Kidney tubule cell (primary cell): ENCODE results near the gene RNF125.

Source experiments
- DNase-seq: peaks from one replicate; pipeline ENCODE4 v3.0.0-alpha.2; 2018; ENCODE audit warnings: low spot score

Gene RNF125

GRCh38 chr18:32091325-32091723, 72.7 kb downstream of the RNF125 start:
- no peak for DNase-seq

- peak; percentile 88 for DNase-seq
Observed at GRCh38 chr18:32091724-32092421, 73.2 kb downstream of the RNF125 start, which contains the start of gene RNF138. Gene RNF138, plus strand, starts transcription at chr18:32091874. Its CDS starts 903 bp downstream, at chr18:32092777.

- DNase-seq = peak; percentile 97
Observed at GRCh38 chr18:32092422-32093101, 73.9 kb downstream of the RNF125 start.

GRCh38 chr18:32093102-32093511, 74.5 kb downstream of the RNF125 start:
- peak; percentile 48 for DNase-seq

- DNase-seq = no peak
Observed at GRCh38 chr18:32093523-32093922, 74.9 kb downstream of the RNF125 start.

GRCh38 chr18:32095192-32095899, 76.7 kb downstream of the RNF125 start:
- peak; percentile 17 for DNase-seq

GRCh38 chr18:32095900-32096229, 77.2 kb downstream of the RNF125 start:
- DNase-seq = no peak

- no peak for DNase-seq
Observed at GRCh38 chr18:32096946-32097345, 78.3 kb downstream of the RNF125 start.

- DNase-seq = no peak
Observed at GRCh38 chr18:32104516-32104915, 85.9 kb downstream of the RNF125 start.

- no peak for DNase-seq
Observed at GRCh38 chr18:32110005-32110404, 91.4 kb downstream of the RNF125 start.

- no peak for DNase-seq
Observed at GRCh38 chr18:32111706-32112105, 93.1 kb downstream of the RNF125 start.

- DNase-seq = no peak
Observed at GRCh38 chr18:32112826-32113225, 94.2 kb downstream of the RNF125 start.

- no peak for DNase-seq
Observed at GRCh38 chr18:32114293-32114942, 95.8 kb downstream of the RNF125 start.

- no peak for DNase-seq
Observed at GRCh38 chr18:32122039-32122438, 103.4 kb downstream of the RNF125 start.
